A549 (cell line): ENCODE results near the gene LAIR1.

ENCODE experiments used
- HMGXB4 ChIP-seq: fragments of 250-450 bp; sonication (Bioruptor Pico); IDR thresholded peaks from 2 replicates; pipeline ENCODE4 v1.5.0; 2021; ENCODE audit warnings: mild to moderate bottlenecking, moderate library complexity, borderline replicate concordance
- POLR2A ChIP-seq: IDR thresholded peaks from 2 replicates; pipeline ENCODE4 v1.6.1; 2012; ENCODE audit warnings: mild to moderate bottlenecking, low read length
- TF ChIP-seq, protein P1 (sequence below): fragments of 450-650 bp; IDR thresholded peaks from 2 replicates; pipeline ENCODE4 v1.6.1; 2014; ENCODE audit warnings: antibody characterized with exemption

DNA sequence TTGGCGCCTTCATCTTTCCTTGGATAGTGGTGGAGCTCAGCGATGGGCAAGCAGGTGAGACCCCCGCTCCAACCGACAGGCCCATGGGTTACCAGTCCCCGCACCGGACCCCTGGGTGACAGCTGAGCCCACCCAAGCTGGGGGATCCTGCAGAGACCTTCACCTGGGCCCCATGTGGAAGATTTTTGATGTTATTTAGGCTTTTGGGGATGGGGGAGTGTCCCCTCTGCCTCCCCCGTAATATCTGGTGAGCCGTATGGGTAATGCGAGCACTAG lies 46.8 kb downstream of the LAIR1 start:
- TF ChIP-seq, protein P1, sequence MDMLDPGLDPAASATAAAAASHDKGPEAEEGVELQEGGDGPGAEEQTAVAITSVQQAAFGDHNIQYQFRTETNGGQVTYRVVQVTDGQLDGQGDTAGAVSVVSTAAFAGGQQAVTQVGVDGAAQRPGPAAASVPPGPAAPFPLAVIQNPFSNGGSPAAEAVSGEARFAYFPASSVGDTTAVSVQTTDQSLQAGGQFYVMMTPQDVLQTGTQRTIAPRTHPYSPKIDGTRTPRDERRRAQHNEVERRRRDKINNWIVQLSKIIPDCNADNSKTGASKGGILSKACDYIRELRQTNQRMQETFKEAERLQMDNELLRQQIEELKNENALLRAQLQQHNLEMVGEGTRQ: no peak
- no peak for TF ChIP-seq POLR2A
- TF ChIP-seq HMGXB4 (CRISPR knock-in tag): no peak
